ENCODE data around the gene INSYN2B. TPM values are rescaled to one million over a fixed set of nuclear protein-coding genes. Genes with fewer than 3 reads are reported as not detected.

The INSYN2B gene
- polyA plus RNA-seq, 1 experiment = 2.0 TPM

GRCh38 chr5:170000155-170000554 lies 19.9 kb upstream of the INSYN2B start:
- Histone ChIP-seq H3K4me3 (ENCODE audit: low read depth, low read length) (no peak overlapping the region), H3K36me3 (ENCODE audit: control insufficient read depth, insufficient read depth, low read length) (no peaks in the 10 kb centered on the region), H3K27me3 (ENCODE audit: control insufficient read depth, insufficient read depth, low read length) (no peaks in the 10 kb centered on the region)
- no peak for TF ChIP-seq CTCF (IDR thresholded peaks at IDR 0.05; ENCODE audit: insufficient read depth, low read depth, low read length)
- DNase-seq (ENCODE audit: low read depth) = no peak
- ChIA-PET POLR2A (no interaction called here), CTCF (no interaction called here)

- Histone ChIP-seq H3K4me3 (ENCODE audit: low read depth, low read length) (no peak overlapping the region), H3K27me3 (ENCODE audit: control insufficient read depth, insufficient read depth, low read length) (no peaks in the 10 kb centered on the region), H3K36me3 (ENCODE audit: control insufficient read depth, insufficient read depth, low read length) (no peaks in the 10 kb centered on the region)
- CTCF ChIA-PET = interaction anchor here (1.4 kb wide), 1 partner anchor 19 kb away, joined by 4 read pairs; the partner anchor contains the start of gene INSYN2B
- DNase-seq (ENCODE audit: low read depth) = no peak
- POLR2A ChIA-PET = no interaction called here
- no peak for TF ChIP-seq CTCF (IDR thresholded peaks at IDR 0.05; ENCODE audit: insufficient read depth, low read depth, low read length)
These were observed 19.3 kb upstream of the INSYN2B start for GRCh38 chr5:169999621-170000020.

- H3K27me3 ChIP-seq (ENCODE audit: control insufficient read depth, insufficient read depth, low read length) = no peaks in the 10 kb centered on the region
- no peaks in the 10 kb centered on the region for H3K36me3 ChIP-seq (ENCODE audit: control insufficient read depth, insufficient read depth, low read length)
- TF ChIP-seq CTCF (IDR thresholded peaks at IDR 0.05; ENCODE audit: insufficient read depth, low read depth, low read length) = no peak
- CTCF ChIA-PET = interaction anchor here (0.6 kb wide), 1 partner anchor 13 kb away, joined by 3 read pairs; no protein-coding TSS in a partner anchor
- no peak overlapping the region for H3K4me3 ChIP-seq (ENCODE audit: low read depth, low read length)
- POLR2A ChIA-PET = no interaction called here
- no peak for DNase-seq (ENCODE audit: low read depth)
These were observed 17.5 kb upstream of the INSYN2B start for GRCh38 chr5:169997798-169998197.

GRCh38 chr5:169993485-169993790 lies 13.1 kb upstream of the INSYN2B start:
- ChIA-PET CTCF (interaction anchor here (1.3 to 2.6 kb wide), 2 partner anchors 13 to 78 kb away, joined by 4 to 9 read pairs; partner anchors contain the start of gene INSYN2B), POLR2A (no interaction called here)
- TF ChIP-seq CTCF (IDR thresholded peaks at IDR 0.05; ENCODE audit: insufficient read depth, low read depth, low read length) = no peak
- DNase-seq (ENCODE audit: low read depth) = no peak
- Histone ChIP-seq H3K36me3 (ENCODE audit: control insufficient read depth, insufficient read depth, low read length) (no peaks in the 10 kb centered on the region), H3K4me3 (ENCODE audit: low read depth, low read length) (no peak overlapping the region), H3K27me3 (ENCODE audit: control insufficient read depth, insufficient read depth, low read length) (no peaks in the 10 kb centered on the region)

- DNase-seq (ENCODE audit: low read depth) = no peak
- ChIA-PET POLR2A (no interaction called here), CTCF (interaction anchor here (1.3 to 2.6 kb wide), 2 partner anchors 12 to 78 kb away, joined by 4 to 9 read pairs; partner anchors contain the start of gene INSYN2B)
- Histone ChIP-seq H3K27me3 (ENCODE audit: control insufficient read depth, insufficient read depth, low read length) (no peaks in the 10 kb centered on the region), H3K4me3 (ENCODE audit: low read depth, low read length) (no peak overlapping the region), H3K36me3 (ENCODE audit: control insufficient read depth, insufficient read depth, low read length) (no peaks in the 10 kb centered on the region)
- no peak for TF ChIP-seq CTCF (IDR thresholded peaks at IDR 0.05; ENCODE audit: insufficient read depth, low read depth, low read length)
These were observed 12.6 kb upstream of the INSYN2B start for GRCh38 chr5:169992789-169993484.

Measured in BJ (cell line).